WI38 (cell line): ENCODE results near the gene MRPL3.

Experiments used
- H3K4me3 ChIP-seq: 2 replicates; pipeline ENCODE4 v1.5.1; 2011; ENCODE audit warnings: low read depth, mild to moderate bottlenecking, control low read depth, low read length
- CTCF ChIP-seq: IDR thresholded peaks from 2 replicates; pipeline ENCODE4 v1.5.1; 2012; ENCODE audit warnings: low read depth, mild to moderate bottlenecking, control low read depth, low read length

The MRPL3 gene

GRCh38 chr3:131447349-131447748 is 55.4 kb downstream of the MRPL3 start:
- H3K4me3 ChIP-seq = no peak overlapping the region
- TF ChIP-seq CTCF = no peak

DNA sequence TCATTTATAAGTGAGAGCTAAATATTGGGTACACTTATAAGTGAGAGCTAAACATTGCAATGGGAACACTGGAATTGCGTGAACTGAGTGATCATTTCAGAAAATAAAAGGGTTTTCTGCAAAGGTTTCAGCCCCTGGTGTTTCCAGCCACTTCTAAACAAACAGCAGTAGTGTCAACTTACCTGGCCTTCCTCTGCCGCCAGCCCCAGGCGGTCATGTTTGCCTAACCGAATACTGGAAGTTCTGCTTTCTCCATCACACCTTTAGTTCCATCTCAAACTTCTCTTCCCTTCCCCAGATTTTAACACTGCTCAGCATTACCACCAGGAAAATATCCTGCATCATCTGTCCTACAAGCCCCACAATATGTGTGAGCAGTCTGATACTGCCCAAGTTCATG is 58.6 kb downstream of the MRPL3 start:
- H3K4me3 ChIP-seq = no peak overlapping the region
- TF ChIP-seq CTCF = no peak

DNA sequence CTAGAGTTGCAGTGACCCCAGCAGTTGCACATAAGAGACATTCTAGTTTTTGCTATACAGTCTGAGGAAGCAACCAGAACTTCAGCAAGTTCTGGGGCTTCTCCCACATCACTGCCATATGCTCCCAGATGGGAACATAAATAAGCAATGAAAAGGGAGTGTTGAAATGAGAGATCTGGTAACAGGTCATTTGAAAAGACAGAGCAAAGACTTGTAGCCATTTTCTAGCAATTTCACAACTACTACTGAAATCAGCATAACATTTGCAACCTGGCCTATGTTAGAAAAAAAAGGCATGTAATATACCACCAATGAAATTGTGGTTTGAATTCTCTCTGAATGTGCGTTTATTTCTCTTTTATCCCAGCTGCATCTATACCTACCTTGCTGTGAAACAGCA is 63.7 kb downstream of the MRPL3 start:
- H3K4me3 ChIP-seq = no peak overlapping the region
- TF ChIP-seq CTCF = no peak

- H3K4me3 ChIP-seq = no peak overlapping the region
- no peak for TF ChIP-seq CTCF
Measured at GRCh38 chr3:131435000-131435399, 67.8 kb downstream of the MRPL3 start.

GRCh38 chr3:131432441-131432840 is 70.3 kb downstream of the MRPL3 start:
- no peak for TF ChIP-seq CTCF
- no peak overlapping the region for H3K4me3 ChIP-seq

GRCh38 chr3:131431754-131432153 is 71.0 kb downstream of the MRPL3 start:
- no peak for TF ChIP-seq CTCF

GRCh38 chr3:131427226-131427625 is 75.5 kb downstream of the MRPL3 start:
- H3K4me3 ChIP-seq = no peak overlapping the region
- TF ChIP-seq CTCF = no peak

More at GRCh38 chr3:131431754-131432153, 71.0 kb downstream of the MRPL3 start:
- H3K4me3 ChIP-seq = no peak overlapping the region
